SK-N-SH treated with all-trans-retinoic acid at 6 μM for 48 hours (cell line): Measurements from ENCODE around the gene TCEAL1.

Source experiments
- ARNTL ChIP-seq: fragments of 450-650 bp; formaldehyde crosslinking; IDR thresholded peaks from 2 replicates; pipeline ENCODE4 v1.5.0; 2020; ENCODE audit warnings: low read depth, mild to moderate bottlenecking, moderate library complexity, borderline replicate concordance
- ESRRG ChIP-seq: fragments of 250-450 bp; sonication (Bioruptor Pico); IDR thresholded peaks from 2 replicates; pipeline ENCODE4 v1.6.1; 2021; ENCODE audit warnings: mild to moderate bottlenecking
- ISL1 ChIP-seq: fragments of 250-450 bp; sonication (Bioruptor Pico); IDR thresholded peaks from 2 replicates; pipeline ENCODE4 v2.1.2; 2022; ENCODE audit warnings: mild to moderate bottlenecking, moderate library complexity
- OSR1 ChIP-seq: fragments of 250-450 bp; sonication (Bioruptor Pico); IDR thresholded peaks from 2 replicates; pipeline ENCODE4 v1.8.0; 2022; ENCODE audit warnings: moderate library complexity, mild to moderate bottlenecking, inconsistent platforms
- POU6F1 ChIP-seq: fragments of 250-450 bp; sonication (Bioruptor Pico); IDR thresholded peaks from 2 replicates; pipeline ENCODE4 v1.8.0; 2021; ENCODE audit warnings: low read depth, mild to moderate bottlenecking, moderate library complexity, borderline replicate concordance
- PPARA ChIP-seq: fragments of 250-450 bp; sonication (Bioruptor Pico); IDR thresholded peaks from 2 replicates; pipeline ENCODE4 v1.5.0; 2020; ENCODE audit warnings: mild to moderate bottlenecking, borderline replicate concordance
- SNAI2 ChIP-seq: fragments of 250-450 bp; sonication (Bioruptor Pico); IDR thresholded peaks from 2 replicates; pipeline ENCODE4 v1.5.0; 2020; ENCODE audit warnings: mild to moderate bottlenecking, moderate library complexity
- ZFP3 ChIP-seq: fragments of 250-450 bp; sonication (Bioruptor Pico); IDR thresholded peaks from 2 replicates; pipeline ENCODE4 v1.5.0; 2020; ENCODE audit warnings: mild to moderate bottlenecking, moderate library complexity
- ZFP30 ChIP-seq: fragments of 450-650 bp; formaldehyde crosslinking; IDR thresholded peaks from 2 replicates; pipeline ENCODE4 v1.5.0; 2022; ENCODE audit warnings: mild to moderate bottlenecking, moderate library complexity
- ZNF8 ChIP-seq: fragments of 450-650 bp; formaldehyde crosslinking; IDR thresholded peaks from 2 replicates; pipeline ENCODE4 v1.5.0; 2020; ENCODE audit warnings: mild to moderate bottlenecking, moderate library complexity
- TF ChIP-seq, protein P1 (sequence below): fragments of 250-450 bp; sonication (Bioruptor Pico); IDR thresholded peaks from 2 replicates; pipeline ENCODE4 v1.5.1; 2020; ENCODE audit warnings: low read depth, mild to moderate bottlenecking, moderate library complexity
- TF ChIP-seq, protein P2 (sequence below): fragments of 250-450 bp; sonication (Bioruptor Pico); IDR thresholded peaks from 2 replicates; pipeline ENCODE4 v1.5.0; 2020; ENCODE audit warnings: mild to moderate bottlenecking, moderate library complexity

DNA sequence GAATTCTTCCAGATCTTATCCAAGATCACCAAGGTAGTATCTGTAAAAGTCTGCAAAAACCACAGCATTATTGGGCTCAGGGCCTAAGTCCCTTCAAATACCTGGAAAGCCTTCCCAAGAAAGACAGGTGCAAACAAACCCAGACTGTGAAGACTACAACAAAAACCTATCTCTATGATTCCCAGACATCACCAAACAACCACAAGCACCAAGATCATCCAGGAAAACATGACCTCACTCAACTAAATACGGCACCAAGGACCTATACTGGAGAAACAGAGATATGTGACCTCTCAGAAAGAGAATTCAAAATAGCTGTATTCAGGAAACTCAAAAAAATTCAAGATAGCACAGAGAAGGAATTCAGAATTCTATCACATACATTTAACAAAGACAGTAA lies 15.3 kb downstream of the TCEAL1 start:
- TF ChIP-seq, protein P1, sequence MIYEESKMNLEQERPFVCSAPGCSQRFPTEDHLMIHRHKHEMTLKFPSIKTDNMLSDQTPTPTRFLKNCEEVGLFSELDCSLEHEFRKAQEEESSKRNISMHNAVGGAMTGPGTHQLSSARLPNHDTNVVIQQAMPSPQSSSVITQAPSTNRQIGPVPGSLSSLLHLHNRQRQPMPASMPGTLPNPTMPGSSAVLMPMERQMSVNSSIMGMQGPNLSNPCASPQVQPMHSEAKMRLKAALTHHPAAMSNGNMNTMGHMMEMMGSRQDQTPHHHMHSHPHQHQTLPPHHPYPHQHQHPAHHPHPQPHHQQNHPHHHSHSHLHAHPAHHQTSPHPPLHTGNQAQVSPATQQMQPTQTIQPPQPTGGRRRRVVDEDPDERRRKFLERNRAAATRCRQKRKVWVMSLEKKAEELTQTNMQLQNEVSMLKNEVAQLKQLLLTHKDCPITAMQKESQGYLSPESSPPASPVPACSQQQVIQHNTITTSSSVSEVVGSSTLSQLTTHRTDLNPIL (CRISPR knock-in tag): no peak
- no peak for TF ChIP-seq ESRRG
- TF ChIP-seq PPARA (CRISPR knock-in tag): no peak
- no peak for TF ChIP-seq SNAI2 (CRISPR knock-in tag)
- no peak for TF ChIP-seq ISL1 (CRISPR knock-in tag)
- TF ChIP-seq OSR1: no peak
- no peak for TF ChIP-seq POU6F1
- no peak for TF ChIP-seq ZNF8 (CRISPR knock-in tag)
- no peak for TF ChIP-seq ARNTL (CRISPR knock-in tag)
- TF ChIP-seq ZFP30 (CRISPR knock-in tag): no peak
- TF ChIP-seq, protein P2, sequence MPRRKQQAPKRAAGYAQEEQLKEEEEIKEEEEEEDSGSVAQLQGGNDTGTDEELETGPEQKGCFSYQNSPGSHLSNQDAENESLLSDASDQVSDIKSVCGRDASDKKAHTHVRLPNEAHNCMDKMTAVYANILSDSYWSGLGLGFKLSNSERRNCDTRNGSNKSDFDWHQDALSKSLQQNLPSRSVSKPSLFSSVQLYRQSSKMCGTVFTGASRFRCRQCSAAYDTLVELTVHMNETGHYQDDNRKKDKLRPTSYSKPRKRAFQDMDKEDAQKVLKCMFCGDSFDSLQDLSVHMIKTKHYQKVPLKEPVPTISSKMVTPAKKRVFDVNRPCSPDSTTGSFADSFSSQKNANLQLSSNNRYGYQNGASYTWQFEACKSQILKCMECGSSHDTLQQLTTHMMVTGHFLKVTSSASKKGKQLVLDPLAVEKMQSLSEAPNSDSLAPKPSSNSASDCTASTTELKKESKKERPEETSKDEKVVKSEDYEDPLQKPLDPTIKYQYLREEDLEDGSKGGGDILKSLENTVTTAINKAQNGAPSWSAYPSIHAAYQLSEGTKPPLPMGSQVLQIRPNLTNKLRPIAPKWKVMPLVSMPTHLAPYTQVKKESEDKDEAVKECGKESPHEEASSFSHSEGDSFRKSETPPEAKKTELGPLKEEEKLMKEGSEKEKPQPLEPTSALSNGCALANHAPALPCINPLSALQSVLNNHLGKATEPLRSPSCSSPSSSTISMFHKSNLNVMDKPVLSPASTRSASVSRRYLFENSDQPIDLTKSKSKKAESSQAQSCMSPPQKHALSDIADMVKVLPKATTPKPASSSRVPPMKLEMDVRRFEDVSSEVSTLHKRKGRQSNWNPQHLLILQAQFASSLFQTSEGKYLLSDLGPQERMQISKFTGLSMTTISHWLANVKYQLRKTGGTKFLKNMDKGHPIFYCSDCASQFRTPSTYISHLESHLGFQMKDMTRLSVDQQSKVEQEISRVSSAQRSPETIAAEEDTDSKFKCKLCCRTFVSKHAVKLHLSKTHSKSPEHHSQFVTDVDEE (CRISPR knock-in tag): no peak
- no peak for TF ChIP-seq ZFP3
